NB4 (cell line): ENCODE data around the gene SORT1.
"Not testable (repeated sequence)": the region's sequence is repeated elsewhere in the genome, so short reads cannot be mapped to it uniquely, and the experiment has no call there.

Experiments used
- DNase-seq: peaks from one replicate; pipeline ENCODE4 v3.0.0; 2010; ENCODE audit warnings: low read depth
- H3K4me3 ChIP-seq: one replicate; pipeline ENCODE4 v1.5.1; 2011; ENCODE audit warnings: mild to moderate bottlenecking, low read depth, low read length, moderate library complexity
- CTCF ChIP-seq: IDR thresholded peaks from one replicate; pipeline ENCODE4 v1.5.1; 2012; ENCODE audit warnings: low read depth, low read length
- MAX ChIP-seq: IDR thresholded peaks from 2 replicates; pipeline ENCODE4 v1.6.1; 2011; ENCODE audit warnings: low read depth, low read length
- MYC ChIP-seq: IDR thresholded peaks from 2 replicates; pipeline ENCODE4 v1.6.1; 2011; ENCODE audit warnings: low read depth, low read length
- POLR2A ChIP-seq: IDR thresholded peaks from 2 replicates; pipeline ENCODE4 v1.6.1; 2011; ENCODE audit warnings: mild to moderate bottlenecking; ENCODE audit not compliant: insufficient read length; ENCODE audit errors: extremely low read depth

SORT1 gene

GRCh38 chr1:109290137-109290536, 107.6 kb downstream of the SORT1 start:
- no peak for DNase-seq
- H3K4me3 ChIP-seq, result no peak overlapping the region
- TF ChIP-seq MYC (no peak), POLR2A (no peak), CTCF (no peak)

- not testable (repeated sequence) for DNase-seq, H3K4me3 ChIP-seq
Measured at GRCh38 chr1:109286762-109287161, 111.0 kb downstream of the SORT1 start.

- no peak for DNase-seq
- TF ChIP-seq MAX (no peak), POLR2A (no peak), CTCF (no peak), MYC (no peak)
- H3K4me3 ChIP-seq, result peak overlapping the region; percentile 68
Measured at GRCh38 chr1:109283748-109284600, 113.7 kb downstream of the SORT1 start.

- H3K4me3 ChIP-seq, result peak within 1 kb of the TSS; percentile 68
- TF ChIP-seq MAX (peak; percentile 47; the same call in 1 of the 2 replicates), CTCF (no peak), POLR2A (peak; percentile 88), MYC (peak; percentile 52; the same call in 1 of the 2 replicates)
- peak; percentile 90 for DNase-seq
Measured at GRCh38 chr1:109282952-109283747, 114.6 kb downstream of the SORT1 start, which contains the start of gene PSRC1. Gene PSRC1, minus strand, starts transcription at chr1:109283145.

GRCh38 chr1:109282497-109282951, 115.2 kb downstream of the SORT1 start:
- no peak for DNase-seq
- TF ChIP-seq MYC (no peak), MAX (no peak), POLR2A (no peak), CTCF (no peak)
- H3K4me3 ChIP-seq, result peak overlapping the region; percentile 68

- H3K4me3 ChIP-seq, result peak overlapping the region; percentile 68
- DNase-seq, result peak; percentile 57
- TF ChIP-seq MAX (0 out of 2 replicates have a peak, but pooled peaks have one; percentile 27), CTCF (no peak), POLR2A (no peak), MYC (0 out of 2 replicates have a peak, but pooled peaks have one; percentile 28)
Measured at GRCh38 chr1:109281680-109282496, 115.8 kb downstream of the SORT1 start.
